Measurements from ENCODE around the gene PDXP. TPM values are rescaled to one million over a fixed set of nuclear protein-coding genes. Genes with fewer than 3 reads are reported as not detected.

PDXP gene
- total and polyA plus RNA-seq, 2 of the 13 experiments (the other 11 are each of a cell fraction or from before 2014, with no cell fraction given), result 58.2 to 70.6 TPM

DNA sequence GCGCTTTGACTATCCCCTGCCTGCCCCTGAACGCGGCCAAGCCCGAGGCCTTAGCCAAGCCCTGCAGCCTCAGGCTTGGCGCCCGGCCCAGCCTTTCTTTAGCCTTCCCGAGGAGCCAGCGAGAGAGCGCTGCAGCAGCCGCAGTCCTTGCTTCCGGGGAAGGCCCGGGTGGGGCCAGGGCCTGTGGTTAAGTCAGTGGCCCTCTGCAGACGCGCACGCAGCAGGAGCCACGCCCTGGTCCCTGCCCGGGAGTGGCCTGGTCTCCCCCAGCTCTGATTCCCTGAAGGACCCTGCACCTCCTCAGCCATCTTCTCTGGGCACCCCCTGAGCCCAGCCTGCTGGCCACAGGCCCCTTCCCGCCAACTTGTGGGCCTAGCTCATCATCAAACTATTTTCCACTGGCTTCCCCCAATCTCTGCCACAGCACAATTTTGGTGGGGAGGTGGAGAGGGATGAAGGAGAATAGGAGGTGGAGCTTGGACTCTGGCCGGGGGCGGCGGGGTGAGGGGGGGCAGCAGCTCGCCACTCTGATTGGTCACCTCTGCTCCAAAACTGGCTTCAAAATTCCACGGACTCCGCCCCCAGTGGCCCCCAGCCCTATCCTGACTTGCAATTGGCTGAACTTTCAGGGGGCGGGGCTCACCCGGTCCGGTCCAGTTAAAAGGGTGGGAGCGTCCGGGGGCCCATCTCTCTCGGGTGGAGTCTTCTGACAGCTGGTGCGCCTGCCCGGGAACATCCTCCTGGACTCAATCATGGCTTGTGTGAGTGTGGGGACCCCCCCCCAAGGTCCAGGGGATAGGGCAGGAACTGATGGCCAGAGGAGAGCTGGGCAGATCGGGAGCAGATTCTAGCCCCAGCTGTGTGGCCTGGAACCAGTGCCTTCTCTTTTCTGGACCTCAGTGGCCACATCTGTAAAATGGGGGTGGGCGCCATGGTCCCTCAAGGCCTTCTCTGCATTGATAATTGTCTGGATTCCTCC lies 16.7 kb downstream of the PDXP start, which contains the start of gene LGALS1 (continued):
- TF ChIP-seq IRX3 (CRISPR knock-in tag; IDR thresholded peaks at IDR 0.05; ENCODE audit: borderline replicate concordance, low read depth), result no peak
- TF ChIP-seq REXO4 (CRISPR knock-in tag; IDR thresholded peaks at IDR 0.05; ENCODE audit: borderline replicate concordance), result no peak
- no peak for TF ChIP-seq PHB2 (IDR thresholded peaks at IDR 0.05; ENCODE audit: partially characterized antibody)
- TF ChIP-seq AHR (CRISPR knock-in tag; IDR thresholded peaks at IDR 0.05), result no peak
- no peak for TF ChIP-seq ATF7-NPFF (CRISPR knock-in tag; IDR thresholded peaks at IDR 0.05; ENCODE audit: low read depth)
- peak; percentile 34; the same call in 1 of the 2 replicates for TF ChIP-seq KAT8 (CRISPR knock-in tag; IDR thresholded peaks at IDR 0.05)
- TF ChIP-seq ZFP91 (CRISPR knock-in tag; IDR thresholded peaks at IDR 0.05; ENCODE audit: borderline replicate concordance), result peak; percentile 53; the same call in 1 of the 2 replicates
- TF ChIP-seq ZNF737 (CRISPR knock-in tag; IDR thresholded peaks at IDR 0.05; ENCODE audit: borderline replicate concordance), result no peak
- no peak for TF ChIP-seq HNRNPK (IDR thresholded peaks at IDR 0.05; ENCODE audit: low read depth, low read length, poor library complexity, severe bottlenecking)
- TF ChIP-seq ONECUT2 (CRISPR knock-in tag; IDR thresholded peaks at IDR 0.05), result no peak
- no peak for TF ChIP-seq THYN1 (CRISPR knock-in tag; IDR thresholded peaks at IDR 0.05; ENCODE audit: borderline replicate concordance, low read depth)
- no peak for TF ChIP-seq IRF2 (CRISPR knock-in tag; IDR thresholded peaks at IDR 0.05)
- TF ChIP-seq ZKSCAN8 (CRISPR knock-in tag; IDR thresholded peaks at IDR 0.05; ENCODE audit: borderline replicate concordance), result no peak
- no peak for TF ChIP-seq DMTF1 (CRISPR knock-in tag; IDR thresholded peaks at IDR 0.05)
- TF ChIP-seq, protein P1, sequence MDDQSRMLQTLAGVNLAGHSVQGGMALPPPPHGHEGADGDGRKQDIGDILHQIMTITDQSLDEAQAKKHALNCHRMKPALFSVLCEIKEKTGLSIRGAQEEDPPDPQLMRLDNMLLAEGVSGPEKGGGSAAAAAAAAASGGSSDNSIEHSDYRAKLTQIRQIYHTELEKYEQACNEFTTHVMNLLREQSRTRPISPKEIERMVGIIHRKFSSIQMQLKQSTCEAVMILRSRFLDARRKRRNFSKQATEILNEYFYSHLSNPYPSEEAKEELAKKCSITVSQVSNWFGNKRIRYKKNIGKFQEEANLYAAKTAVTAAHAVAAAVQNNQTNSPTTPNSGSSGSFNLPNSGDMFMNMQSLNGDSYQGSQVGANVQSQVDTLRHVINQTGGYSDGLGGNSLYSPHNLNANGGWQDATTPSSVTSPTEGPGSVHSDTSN (CRISPR knock-in tag; IDR thresholded peaks at IDR 0.05; ENCODE audit: borderline replicate concordance), result no peak
- TF ChIP-seq ZNF180 (CRISPR knock-in tag; IDR thresholded peaks at IDR 0.05; ENCODE audit: borderline replicate concordance, low read depth), result no peak
- TF ChIP-seq TOPORS (CRISPR knock-in tag; IDR thresholded peaks at IDR 0.05), result no peak
- TF ChIP-seq ARID2 (CRISPR knock-in tag; IDR thresholded peaks at IDR 0.05; ENCODE audit: borderline replicate concordance), result no peak
- TF ChIP-seq SMYD3 (CRISPR knock-in tag; IDR thresholded peaks at IDR 0.05), result no peak
- no peak for TF ChIP-seq SIN3B (IDR thresholded peaks at IDR 0.05; ENCODE audit: low read length)
- TF ChIP-seq RBFOX2 (IDR thresholded peaks at IDR 0.05; ENCODE audit: low read depth, low read length), result peak; percentile 43
- TF ChIP-seq ZNF253 (CRISPR knock-in tag; IDR thresholded peaks at IDR 0.05; ENCODE audit: borderline replicate concordance), result no peak
- TF ChIP-seq SMARCC2 (IDR thresholded peaks at IDR 0.05), result no peak
- TF ChIP-seq NONO (IDR thresholded peaks at IDR 0.05), result no peak
- 0 out of 2 replicates have a peak, but pooled peaks have one; percentile 54 for TF ChIP-seq NONO (CRISPR knock-in tag; conservative IDR thresholded peaks at IDR 0.05)

Measured in HepG2 (cell line).